Lung (tissue), 12 donors: ENCODE data around the gene NCOA7. TPM values are rescaled to one million over a fixed set of nuclear protein-coding genes. Genes with fewer than 3 reads are reported as not detected.

Experiments used
- ATAC-seq: fragments of 200-7000 bp; cut with Tn5 transposase; one replicate; pipeline ENCODE4 v1.9.1; 2020; ENCODE audit warnings: moderate number of reproducible peaks; ENCODE audit not compliant: insufficient read depth, low FRiP score
- DNase-seq, 3 donors: peaks; one replicate each; pipeline ENCODE4 v3.0.0-alpha.2; 2013 to 2017
- H3K27ac ChIP-seq, 2 donors: one replicate each; pipeline ENCODE4 v1.5.1; 2013; ENCODE audit warnings: mild to moderate bottlenecking in 2 of 2, moderate library complexity in 2 of 2, control low read depth in 1 of 2, inconsistent platforms in 1 of 2, low read depth in 1 of 2, low read length in 1 of 2
- H3K27me3 ChIP-seq, 3 donors: one replicate each; pipeline ENCODE4 v1.5.1; 2013; ENCODE audit warnings: low read length in 2 of 3; ENCODE audit not compliant: control insufficient read depth in 3 of 3, insufficient read depth in 3 of 3
- H3K36me3 ChIP-seq, 4 donors: one replicate each; pipeline ENCODE4 v1.5.1; 2013; ENCODE audit warnings: low read length in 4 of 4, mild to moderate bottlenecking in 1 of 4, moderate library complexity in 1 of 4; ENCODE audit not compliant: control insufficient read depth in 4 of 4, insufficient read depth in 4 of 4
- H3K4me1 ChIP-seq, 5 donors: one replicate each; pipeline ENCODE4 v1.5.1; 2013; ENCODE audit warnings: low read length in 5 of 5, mild to moderate bottlenecking in 2 of 5, moderate library complexity in 1 of 5; ENCODE audit not compliant: control insufficient read depth in 5 of 5, insufficient read depth in 5 of 5
- H3K4me3 ChIP-seq: one replicate; pipeline ENCODE4 v1.5.1; 2013; ENCODE audit warnings: mild to moderate bottlenecking, control low read depth, moderate library complexity
- H3K9ac ChIP-seq, 2 donors: one replicate each; pipeline ENCODE4 v1.5.1; 2013; ENCODE audit warnings: low read length in 2 of 2, control low read depth in 1 of 2; ENCODE audit not compliant: insufficient read depth in 1 of 2
- H3K9me3 ChIP-seq, 4 donors: one replicate each; pipeline ENCODE4 v1.5.1; 2013; ENCODE audit warnings: low read length in 3 of 4, mild to moderate bottlenecking in 1 of 4, moderate library complexity in 1 of 4; ENCODE audit not compliant: control insufficient read depth in 4 of 4, insufficient read depth in 3 of 4
- WGBS, 2 donors: extraction: QIAGEN DNeasy Blood & Tissue Kit; methylation state at CpG; one replicate each; pipeline ENCODE4 v1.1.7; 2013; 5-methylcytosine and 5-hydroxymethylcytosine counted together
- polyA plus RNA-seq, 2 donors: library from polyadenylated mRNA; stranded (reverse); fragments of 200-250 nt; gene quantifications; one replicate each; pipeline ENCODE4 v1.2.1, GENCODE V29; 2013
- total RNA-seq, 2 donors: library from RNA; depleted of rRNA in 1 of 2; stranded (reverse); fragments of >200 nt in 1 of 2; gene quantifications; one replicate each; pipeline ENCODE4 v1.2.1, GENCODE V29; 2014 to 2021
- TF ChIP-seq, protein P1 (sequence below): IDR thresholded peaks from 2 replicates; pipeline ENCODE4 v1.5.1; 2012; ENCODE audit warnings: mild to moderate bottlenecking; ENCODE audit errors: control extremely low read depth, extremely low read depth
- donor health status: control.
- donor health status: control.
- donor health status: Bipolar disorder and iron deficiency.
- donor health status: healthy.
- donor health status: DM: yes; HTN: yes; CAD: no.

NCOA7 gene
- total and polyA plus RNA-seq, 4 donors, result 28.9 to 81.4 (median 57.2) TPM

DNA sequence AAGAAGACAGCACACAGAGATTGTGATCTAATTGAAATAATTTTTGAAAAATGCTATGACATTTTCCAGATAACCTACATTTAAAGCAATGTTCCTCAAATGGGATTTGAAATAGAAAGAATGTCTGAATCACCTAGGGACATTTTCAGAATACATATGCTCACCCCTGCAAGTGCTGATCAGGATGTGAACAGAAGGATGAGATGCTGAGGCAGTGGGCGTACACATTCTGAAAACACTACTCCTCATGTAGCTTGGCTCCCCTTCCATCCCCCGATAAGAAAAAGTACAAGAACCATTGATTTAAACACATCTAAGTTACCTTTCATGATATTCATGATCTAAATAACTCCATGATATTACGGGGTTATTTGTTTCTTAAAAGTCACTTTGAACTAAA is 136.0 kb downstream of the NCOA7 start:
- no peaks in the 10 kb centered on the region for H3K9me3 ChIP-seq
- peaks cover 10 to 24% (median 17%) of the 10 kb centered on the region in 4 donors for H3K36me3 ChIP-seq
- 95 to 96% methylated on average over 3 of the region's 3 CpGs for WGBS, 2 donors
- no peak overlapping the region for H3K9ac ChIP-seq
- no peak for DNase-seq
- TF ChIP-seq, protein P1, sequence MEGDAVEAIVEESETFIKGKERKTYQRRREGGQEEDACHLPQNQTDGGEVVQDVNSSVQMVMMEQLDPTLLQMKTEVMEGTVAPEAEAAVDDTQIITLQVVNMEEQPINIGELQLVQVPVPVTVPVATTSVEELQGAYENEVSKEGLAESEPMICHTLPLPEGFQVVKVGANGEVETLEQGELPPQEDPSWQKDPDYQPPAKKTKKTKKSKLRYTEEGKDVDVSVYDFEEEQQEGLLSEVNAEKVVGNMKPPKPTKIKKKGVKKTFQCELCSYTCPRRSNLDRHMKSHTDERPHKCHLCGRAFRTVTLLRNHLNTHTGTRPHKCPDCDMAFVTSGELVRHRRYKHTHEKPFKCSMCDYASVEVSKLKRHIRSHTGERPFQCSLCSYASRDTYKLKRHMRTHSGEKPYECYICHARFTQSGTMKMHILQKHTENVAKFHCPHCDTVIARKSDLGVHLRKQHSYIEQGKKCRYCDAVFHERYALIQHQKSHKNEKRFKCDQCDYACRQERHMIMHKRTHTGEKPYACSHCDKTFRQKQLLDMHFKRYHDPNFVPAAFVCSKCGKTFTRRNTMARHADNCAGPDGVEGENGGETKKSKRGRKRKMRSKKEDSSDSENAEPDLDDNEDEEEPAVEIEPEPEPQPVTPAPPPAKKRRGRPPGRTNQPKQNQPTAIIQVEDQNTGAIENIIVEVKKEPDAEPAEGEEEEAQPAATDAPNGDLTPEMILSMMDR, result no peak
- no peak for ATAC-seq
- no peak overlapping the region for H3K4me3 ChIP-seq
- peaks cover 0 to 8% (median 0%) of the 10 kb centered on the region in 5 donors for H3K4me1 ChIP-seq
- no peaks in the 10 kb centered on the region for H3K27me3 ChIP-seq
- H3K27ac ChIP-seq, result no peak overlapping the region

DNA sequence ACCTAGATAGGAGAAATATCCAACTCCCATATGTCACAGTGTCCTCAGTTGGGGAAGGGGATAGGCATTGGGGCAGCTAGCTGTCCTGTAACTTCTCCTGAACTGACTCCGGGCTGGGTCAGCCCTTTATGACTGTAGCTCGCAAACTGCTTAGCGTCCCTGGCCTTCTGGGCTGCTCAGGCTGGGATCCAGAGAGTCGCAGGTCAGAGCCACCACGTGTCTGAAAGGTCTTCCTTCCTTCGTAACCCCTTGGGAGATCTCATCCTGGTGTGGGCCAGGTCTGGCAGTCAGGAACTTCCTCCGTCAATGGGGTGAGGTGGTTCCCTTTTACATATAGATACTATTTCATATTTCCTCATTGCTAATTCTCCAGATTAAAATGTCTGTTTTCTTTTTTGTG is 137.0 kb downstream of the NCOA7 start:
- no peak overlapping the region for H3K27ac ChIP-seq
- WGBS, 2 donors, result 46 to 71% methylated on average over 7 of the region's 7 CpGs
- H3K36me3 ChIP-seq, result peaks cover 10 to 22% (median 14%) of the 10 kb centered on the region in 4 donors

DNA sequence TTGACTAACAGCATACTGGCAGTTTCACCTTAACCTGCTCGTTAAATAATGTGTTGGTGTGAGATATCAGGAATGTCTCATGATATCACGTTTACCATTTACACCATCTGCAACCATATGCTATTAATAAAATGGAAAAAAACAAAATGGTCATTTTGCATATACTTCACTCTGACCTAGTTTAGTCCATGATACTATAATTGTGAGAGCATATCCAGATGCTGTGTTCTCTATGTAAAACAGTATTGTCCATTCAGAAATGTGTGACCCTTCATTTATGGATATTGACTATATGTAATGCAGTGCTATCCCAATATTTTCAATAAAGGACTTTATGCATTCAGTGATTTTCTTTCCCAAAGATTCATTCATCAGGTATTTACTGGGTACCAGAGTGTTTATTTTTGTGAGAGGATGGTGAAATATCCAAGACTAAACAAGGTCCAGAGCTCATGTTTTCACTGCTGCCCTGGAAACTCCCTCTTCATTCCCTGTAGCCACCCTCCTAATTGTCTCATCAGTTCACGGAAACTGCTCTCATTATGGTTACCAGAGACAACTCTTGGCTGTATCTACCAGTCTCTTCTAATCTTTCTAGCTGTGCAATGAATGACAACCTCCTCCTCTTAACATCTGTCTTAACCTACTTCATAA is 140.1 kb downstream of the NCOA7 start:
- 94 to 96% methylated on average over 3 of the region's 3 CpGs for WGBS, 2 donors
- H3K36me3 ChIP-seq, result peaks cover 0 to 11% (median 3%) of the 10 kb centered on the region in 4 donors

More for the DNA sequence above, 137.0 kb downstream of the NCOA7 start:
- no peak overlapping the region for H3K9ac ChIP-seq
- DNase-seq, result no peak
- no peak for ATAC-seq
- H3K4me3 ChIP-seq, result no peak overlapping the region
- TF ChIP-seq, protein P1, result no peak
- no peaks in the 10 kb centered on the region for H3K27me3 ChIP-seq
- no peaks in the 10 kb centered on the region for H3K9me3 ChIP-seq
- peaks cover 0 to 7% (median 0%) of the 10 kb centered on the region in 5 donors for H3K4me1 ChIP-seq

More for the DNA sequence above, 140.1 kb downstream of the NCOA7 start:
- H3K9me3 ChIP-seq, result no peaks in the 10 kb centered on the region
- no peaks in the 10 kb centered on the region for H3K4me1 ChIP-seq
- H3K27me3 ChIP-seq, result no peaks in the 10 kb centered on the region
- H3K9ac ChIP-seq, result no peak overlapping the region
- no peak overlapping the region for H3K27ac ChIP-seq
- ATAC-seq (no peak), DNase-seq (no peak)
- TF ChIP-seq, protein P1, result no peak
- H3K4me3 ChIP-seq, result no peak overlapping the region
